A673 (cell line): ENCODE data around the gene MAP2K5. TPM values are rescaled to one million over a fixed set of nuclear protein-coding genes. Genes with fewer than 3 reads are reported as not detected.

Experiments used
- BruUV-seq: library from RNA; stranded (reverse); fragments of 400-500 nt; replicated peaks from 2 replicates; lab custom pipeline; 2021; lab: Mats Ljungman, UMichigan
- CTCF ChIA-PET: fragments of 300-600 bp; sonication (Branson Sonifier 250); formaldehyde crosslinking; loops from one replicate; lab custom pipeline; 2022; ENCODE audit warnings: antibody characterized with exemption; lab: Charles Lee
- POLR2A ChIA-PET: fragments of 300-600 bp; sonication (Branson Sonifier 250); formaldehyde crosslinking; loops from one replicate; lab custom pipeline; 2022; ENCODE audit warnings: antibody characterized with exemption; ENCODE audit not compliant: low non-redundant PET; lab: Charles Lee
- DNase-seq: peaks from one replicate; pipeline ENCODE4 v3.0.0-alpha.2; 2015; ENCODE audit warnings: low spot score
- H3K27ac ChIP-seq: fragments of 200-600 bp; sonication (generic); 2 replicates; pipeline ENCODE4 v1.5.1; 2016; ENCODE audit warnings: mixed run types, low read depth, mild to moderate bottlenecking, mixed read lengths, antibody characterized with exemption, low read length; ENCODE audit not compliant: poor library complexity, severe bottlenecking
- H3K27me3 ChIP-seq: fragments of 200-600 bp; sonication (generic); replicated peaks from 2 replicates; pipeline ENCODE4 v1.6.1; 2017; ENCODE audit warnings: mixed run types, low read depth, mild to moderate bottlenecking, mixed read lengths, antibody characterized with exemption, low read length; ENCODE audit not compliant: insufficient read depth, poor library complexity
- H3K36me3 ChIP-seq: fragments of 200-600 bp; sonication (generic); 2 replicates; pipeline ENCODE4 v1.6.1; 2016; ENCODE audit warnings: mixed run types, mild to moderate bottlenecking, mixed read lengths, antibody characterized with exemption, low read length; ENCODE audit not compliant: insufficient read depth, poor library complexity, severe bottlenecking
- H3K4me1 ChIP-seq: fragments of 200-600 bp; sonication (generic); 2 replicates; pipeline ENCODE4 v1.6.1; 2017; ENCODE audit warnings: mixed run types, mild to moderate bottlenecking, mixed read lengths, antibody characterized with exemption, low read length; ENCODE audit not compliant: insufficient read depth, poor library complexity, severe bottlenecking
- H3K4me3 ChIP-seq: fragments of 200-600 bp; sonication (generic); 2 replicates; pipeline ENCODE4 v1.5.1; 2016; ENCODE audit warnings: low read depth, mixed run types, mild to moderate bottlenecking, mixed read lengths, low read length; ENCODE audit not compliant: poor library complexity, severe bottlenecking
- H3K9me3 ChIP-seq: fragments of 200-600 bp; sonication (generic); 2 replicates; pipeline ENCODE4 v1.6.1; 2016; ENCODE audit warnings: mixed run types, low read depth, mild to moderate bottlenecking, mixed read lengths, antibody characterized with exemption, low read length; ENCODE audit not compliant: poor library complexity, severe bottlenecking
- EZH2 ChIP-seq: fragments of 200-600 bp; sonication (generic); IDR thresholded peaks from 2 replicates; pipeline ENCODE4 v1.6.1; 2017; ENCODE audit warnings: borderline replicate concordance, low read depth, mild to moderate bottlenecking, mixed read lengths, antibody characterized with exemption, low read length; ENCODE audit not compliant: poor library complexity, severe bottlenecking
- intact Hi-C: fragments of 100-400 bp; cut with micrococcal nuclease; formaldehyde crosslinking; loops from one replicate; pipeline ENCODE4 v1.10.0; 2022; ENCODE audit not compliant: unreplicated experiment
- total RNA-seq: library from RNA; stranded (reverse); gene quantifications from 2 replicates; pipeline ENCODE4 v1.2.3, GENCODE V29; 2021
- TF ChIP-seq, protein P1 (sequence below): fragments of 300-800, 200-600 bp; sonication (generic); conservative IDR thresholded peaks from 2 replicates; pipeline ENCODE4 v1.5.1; 2017; ENCODE audit warnings: low read depth, mild to moderate bottlenecking, antibody characterized with exemption, low read length, moderate library complexity, mixed read lengths

The MAP2K5 gene
- total RNA-seq, 1 experiment from 2014 or later = 62.8 TPM

DNA sequence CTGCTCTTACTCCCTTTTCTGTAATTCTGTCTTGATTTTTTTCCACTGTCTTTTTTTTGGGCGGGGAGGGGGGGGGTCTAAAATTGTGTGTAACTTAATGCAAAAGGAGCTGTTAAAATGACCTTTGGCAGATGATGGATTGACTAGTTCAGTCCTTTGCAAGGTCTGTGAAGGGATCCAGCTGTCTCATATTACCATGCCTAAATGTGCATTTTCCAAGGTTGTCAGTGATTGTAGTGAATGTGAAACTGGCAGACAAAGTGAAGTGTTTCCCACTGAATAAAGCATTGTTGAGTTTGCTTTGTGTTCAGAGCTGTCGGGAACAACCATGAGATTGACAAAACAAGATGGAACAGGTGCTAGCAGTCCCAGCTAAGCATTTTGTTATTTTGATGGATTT is 172.7 kb downstream of the MAP2K5 start:
- BruUV-seq = no TSS peak
- TF ChIP-seq EZH2 = no peak
- TF ChIP-seq, protein P1, sequence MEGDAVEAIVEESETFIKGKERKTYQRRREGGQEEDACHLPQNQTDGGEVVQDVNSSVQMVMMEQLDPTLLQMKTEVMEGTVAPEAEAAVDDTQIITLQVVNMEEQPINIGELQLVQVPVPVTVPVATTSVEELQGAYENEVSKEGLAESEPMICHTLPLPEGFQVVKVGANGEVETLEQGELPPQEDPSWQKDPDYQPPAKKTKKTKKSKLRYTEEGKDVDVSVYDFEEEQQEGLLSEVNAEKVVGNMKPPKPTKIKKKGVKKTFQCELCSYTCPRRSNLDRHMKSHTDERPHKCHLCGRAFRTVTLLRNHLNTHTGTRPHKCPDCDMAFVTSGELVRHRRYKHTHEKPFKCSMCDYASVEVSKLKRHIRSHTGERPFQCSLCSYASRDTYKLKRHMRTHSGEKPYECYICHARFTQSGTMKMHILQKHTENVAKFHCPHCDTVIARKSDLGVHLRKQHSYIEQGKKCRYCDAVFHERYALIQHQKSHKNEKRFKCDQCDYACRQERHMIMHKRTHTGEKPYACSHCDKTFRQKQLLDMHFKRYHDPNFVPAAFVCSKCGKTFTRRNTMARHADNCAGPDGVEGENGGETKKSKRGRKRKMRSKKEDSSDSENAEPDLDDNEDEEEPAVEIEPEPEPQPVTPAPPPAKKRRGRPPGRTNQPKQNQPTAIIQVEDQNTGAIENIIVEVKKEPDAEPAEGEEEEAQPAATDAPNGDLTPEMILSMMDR = no peak
- H3K27me3 ChIP-seq = no peaks in the 10 kb centered on the region
- H3K4me3 ChIP-seq = no peak overlapping the region
- H3K36me3 ChIP-seq = no peaks in the 10 kb centered on the region
- ChIA-PET CTCF (interaction anchor here (0.8 kb wide), 1 partner anchor 51 kb away, joined by 4 read pairs; no protein-coding TSS in a partner anchor), POLR2A (interaction anchor here (0.7 kb wide), 1 partner anchor 8 kb away, joined by 3 read pairs; no protein-coding TSS in a partner anchor)
- H3K27ac ChIP-seq = no peak overlapping the region
- H3K9me3 ChIP-seq = no peaks in the 10 kb centered on the region
- intact Hi-C loops = no loop called here
- DNase-seq = no peak
- H3K4me1 ChIP-seq = no peaks in the 10 kb centered on the region

DNA sequence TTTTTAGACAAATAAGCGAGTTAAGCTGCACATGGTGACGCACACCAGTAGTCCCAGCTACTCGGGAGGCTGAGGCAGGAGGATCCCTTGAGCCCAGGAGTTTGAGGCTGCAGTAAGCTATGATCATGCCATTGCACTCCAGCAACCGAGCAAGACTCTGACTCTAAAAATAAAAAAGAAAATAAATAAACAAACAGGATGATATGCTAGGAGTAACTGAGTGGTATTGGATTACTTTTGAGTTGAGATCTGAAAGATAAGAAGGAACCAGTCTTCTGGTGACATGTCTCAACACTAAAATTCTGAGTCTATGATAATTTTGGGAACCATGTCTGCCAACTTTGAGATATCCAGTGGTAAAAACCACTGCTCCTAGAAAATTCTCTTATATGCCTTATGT is 173.7 kb downstream of the MAP2K5 start:
- H3K9me3 ChIP-seq = no peaks in the 10 kb centered on the region
- no TSS peak for BruUV-seq
- H3K4me1 ChIP-seq = peaks cover 7% of the 10 kb centered on the region
- H3K36me3 ChIP-seq = no peaks in the 10 kb centered on the region
- intact Hi-C loops = no loop called here
- no peaks in the 10 kb centered on the region for H3K27me3 ChIP-seq
- ChIA-PET POLR2A (no interaction called here), CTCF (no interaction called here)
- no peak overlapping the region for H3K27ac ChIP-seq
- H3K4me3 ChIP-seq = no peak overlapping the region
- TF ChIP-seq, protein P1 = no peak
- no peak for TF ChIP-seq EZH2
- no peak for DNase-seq

DNA sequence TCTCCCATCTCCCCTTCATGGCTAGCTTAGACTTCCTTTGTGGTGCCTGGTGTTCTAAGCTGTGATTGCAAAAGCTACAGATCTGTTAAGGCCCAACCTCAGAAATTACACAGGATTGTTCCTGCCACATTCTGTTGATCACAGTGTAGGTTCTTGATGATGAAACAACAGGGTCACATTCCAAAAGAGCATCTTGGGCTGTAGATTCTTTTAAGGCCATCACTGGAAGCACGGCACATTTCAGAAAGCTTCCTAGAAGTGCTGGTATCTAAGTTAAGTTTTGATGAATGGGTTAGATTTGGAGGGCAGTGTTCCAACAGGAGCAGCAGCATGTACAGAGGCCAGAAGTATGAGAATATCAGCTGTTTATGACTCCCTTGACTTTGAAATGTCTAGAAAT is 175.3 kb downstream of the MAP2K5 start:
- DNase-seq = no peak
- H3K9me3 ChIP-seq = no peaks in the 10 kb centered on the region
- peaks cover 23% of the 10 kb centered on the region for H3K4me1 ChIP-seq
- no peak for TF ChIP-seq EZH2
- TF ChIP-seq, protein P1 = no peak
- H3K36me3 ChIP-seq = no peaks in the 10 kb centered on the region
- H3K27me3 ChIP-seq = no peaks in the 10 kb centered on the region
- ChIA-PET POLR2A (no interaction called here), CTCF (no interaction called here)
- intact Hi-C loops = no loop called here
- H3K27ac ChIP-seq = no peak overlapping the region
- H3K4me3 ChIP-seq = no peak overlapping the region
- BruUV-seq = no TSS peak
